Prostate gland (tissue), 2 donors: Measurements from ENCODE around the gene LSS. TPM values are rescaled to one million over a fixed set of nuclear protein-coding genes. Genes with fewer than 3 reads are reported as not detected.

Experiments used
- DNase-seq: peaks from one replicate; pipeline ENCODE4 v3.0.0-alpha.2; 2019; ENCODE audit warnings: low spot score
- H3K27ac ChIP-seq, 2 donors: fragments of 200-600 bp; sonication (generic); 2 replicates each; pipeline ENCODE4 v1.5.1; 2017 to 2019
- H3K27me3 ChIP-seq: fragments of 200-600 bp; sonication (generic); replicated peaks from 2 replicates; pipeline ENCODE4 v1.5.1; 2019; ENCODE audit not compliant: insufficient read depth
- H3K36me3 ChIP-seq, 2 donors: fragments of 200-600 bp; sonication (generic); 1 replicate in 1 of 2; 2 replicates in 1 of 2; pipeline versions ENCODE4 v1.5.1 to v1.8.1; 2017 to 2019
- H3K4me1 ChIP-seq: fragments of 200-600 bp; sonication (generic); replicated peaks from 2 replicates; pipeline ENCODE4 v1.5.1; 2019
- H3K4me3 ChIP-seq, 2 donors: fragments of 200-600 bp; sonication (generic); 2 replicates each; pipeline ENCODE4 v1.5.1; 2017 to 2019
- H3K9me3 ChIP-seq: fragments of 200-600 bp; sonication (generic); 2 replicates; pipeline ENCODE4 v1.5.1; 2017
- CTCF ChIP-seq, 4 experiments: fragments of 200-600 bp in 2 of 4; fragments of 450-650 bp in 2 of 4; sonication (generic) in 2 of 4; IDR thresholded peaks; 1 replicate in 3 of 4; 2 replicates in 1 of 4; pipeline ENCODE4 v1.5.1; 2016 to 2019; ENCODE audit warnings: antibody characterized with exemption in 4 of 4, mild to moderate bottlenecking in 2 of 4, moderate library complexity in 2 of 4
- POLR2A ChIP-seq: fragments of 450-650 bp; IDR thresholded peaks from one replicate; pipeline ENCODE4 v1.6.1; 2016; ENCODE audit warnings: antibody characterized with exemption, mild to moderate bottlenecking
- POLR2AphosphoS5 ChIP-seq: sonication (generic); formaldehyde crosslinking; IDR thresholded peaks from one replicate; pipeline ENCODE4 v1.6.1; 2017; ENCODE audit warnings: antibody characterized with exemption
- WGBS: methylation state at CpG from one replicate; pipeline ENCODE4 v1.1.5; 2018; 5-methylcytosine and 5-hydroxymethylcytosine counted together
- intact Hi-C: fragments of 100-400 bp; cut with DNase I; formaldehyde crosslinking; loops from one replicate; pipeline ENCODE4 v1.14.2; 2022
- total RNA-seq, 2 donors: library from RNA; depleted of rRNA; stranded (reverse); fragments of >200 nt; gene quantifications; one replicate each; pipeline ENCODE4 v1.1.0, GENCODE V29; 2016

Gene LSS
- total RNA-seq, 2 donors from 2014 or later: 95.5 to 145 TPM

GRCh38 chr21:46145840-46146691 lies 82.5 kb downstream of the LSS start:
- DNase-seq: no peak
- 88% methylated on average over 55 of the region's 60 CpGs for WGBS

GRCh38 chr21:46145159-46145839 lies 83.3 kb downstream of the LSS start:
- intact Hi-C loops: loop anchor here (10.0 kb wide), 1 partner anchor 140 kb away; the partner anchor contains the start of genes MCM3AP and YBEY

More at GRCh38 chr21:46145840-46146691, 82.5 kb downstream of the LSS start:
- Histone ChIP-seq H3K27me3 (no peaks in the 10 kb centered on the region), H3K4me1 (no peaks in the 10 kb centered on the region), H3K4me3 (no peak overlapping the region), H3K27ac (peak overlapping the region in 1 of 2 donors; percentile 50), H3K36me3 (no peaks in the 10 kb centered on the region), H3K9me3 (no peaks in the 10 kb centered on the region)
- TF ChIP-seq POLR2AphosphoS5 (no peak), CTCF (IDR thresholded peaks at IDR 0.05) (no peak), POLR2A (no peak)
- intact Hi-C loops: loop anchor here (10.0 kb wide), 1 partner anchor 139 kb away; the partner anchor contains the start of genes MCM3AP and YBEY

GRCh38 chr21:46144464-46145070 lies 84.0 kb downstream of the LSS start:
- DNase-seq: no peak
- H3K27ac ChIP-seq: peak overlapping the region in 1 of 2 donors; percentile 69
- intact Hi-C loops: loop anchor here (5.0 to 10.0 kb wide), 3 partner anchors 38 to 140 kb away; partner anchors contain the start of genes LSS, MCM3AP, SPATC1L and YBEY
- H3K9me3 ChIP-seq: no peaks in the 10 kb centered on the region
- H3K4me1 ChIP-seq: no peaks in the 10 kb centered on the region
- WGBS: 48% methylated on average over 4 of the region's 4 CpGs
- H3K4me3 ChIP-seq: no peak overlapping the region
- H3K27me3 ChIP-seq: no peaks in the 10 kb centered on the region
- no peaks in the 10 kb centered on the region for H3K36me3 ChIP-seq
- TF ChIP-seq POLR2AphosphoS5 (no peak), POLR2A (no peak), CTCF (IDR thresholded peaks at IDR 0.05) (no peak)

More at GRCh38 chr21:46145159-46145839, 83.3 kb downstream of the LSS start:
- no peak for DNase-seq
- no peaks in the 10 kb centered on the region for H3K27me3 ChIP-seq
- H3K4me3 ChIP-seq: no peak overlapping the region
- no peaks in the 10 kb centered on the region for H3K4me1 ChIP-seq
- 95% methylated on average over 40 of the region's 51 CpGs for WGBS
- no peaks in the 10 kb centered on the region for H3K36me3 ChIP-seq
- TF ChIP-seq CTCF (IDR thresholded peaks at IDR 0.05) (no peak), POLR2AphosphoS5 (no peak), POLR2A (no peak)
- no peaks in the 10 kb centered on the region for H3K9me3 ChIP-seq
- no peak overlapping the region for H3K27ac ChIP-seq

GRCh38 chr21:46142582-46143473 lies 85.7 kb downstream of the LSS start:
- H3K9me3 ChIP-seq: no peaks in the 10 kb centered on the region
- H3K4me1 ChIP-seq: no peaks in the 10 kb centered on the region
- no peak for DNase-seq
- TF ChIP-seq CTCF (IDR thresholded peaks at IDR 0.05) (no peak), POLR2AphosphoS5 (no peak), POLR2A (no peak)
- H3K4me3 ChIP-seq: no peak overlapping the region
- no peaks in the 10 kb centered on the region for H3K36me3 ChIP-seq
- WGBS: 74% methylated on average over 21 of the region's 21 CpGs
- H3K27ac ChIP-seq: no peak overlapping the region
- H3K27me3 ChIP-seq: no peaks in the 10 kb centered on the region
- intact Hi-C loops: loop anchor here (5.0 to 10.0 kb wide), 3 partner anchors 39 to 142 kb away; partner anchors contain the start of genes LSS, MCM3AP, SPATC1L and YBEY
